ENCODE results near the gene ERI3. TPM values are rescaled to one million over a fixed set of nuclear protein-coding genes. Genes with fewer than 3 reads are reported as not detected.
A peak's percentile ranks its signal among the peaks of the same experiment; 100 is the strongest.

Gene ERI3
- total RNA-seq, 2 donors from 2014 or later, result 71.9 to 92.1 TPM

GRCh38 chr1:44315521-44315920, 39.5 kb downstream of the ERI3 start:
- peak overlapping the region; percentile 25 for H3K27ac ChIP-seq (ENCODE audit: low read depth, low read length)
- H3K36me3 ChIP-seq (ENCODE audit: control insufficient read depth, insufficient read depth, low read length), result peaks cover 38% of the 10 kb centered on the region
- H3K4me3 ChIP-seq (ENCODE audit: low read length), result no peak overlapping the region
- H3K9me3 ChIP-seq (ENCODE audit: control insufficient read depth, low read length), result no peaks in the 10 kb centered on the region
- Mint-ChIP-seq H3K4me1 (peaks cover 48% of the 10 kb centered on the region), H3K27me3 (ENCODE audit: insufficient read depth) (no peaks in the 10 kb centered on the region), H3K27ac (no peak overlapping the region), H3K9me3 (no peaks in the 10 kb centered on the region), H3K4me3 (no peak overlapping the region), H3K36me3 (ENCODE audit: low read depth) (peaks cover 41% of the 10 kb centered on the region)
- no peak for DNase-seq
- no peaks in the 10 kb centered on the region for H3K27me3 ChIP-seq (ENCODE audit: control insufficient read depth, insufficient read depth, low read length, poor library complexity, severe bottlenecking)
- peaks cover 25% of the 10 kb centered on the region for H3K4me1 ChIP-seq (ENCODE audit: control insufficient read depth, insufficient read depth, low read length)
- no peak overlapping the region for H3K9ac ChIP-seq (ENCODE audit: extremely low read depth, low read length, poor library complexity, severe bottlenecking)
- TF ChIP-seq CTCF (conservative IDR thresholded peaks at IDR 0.05), result no peak

GRCh38 chr1:44314452-44314851, 40.6 kb downstream of the ERI3 start:
- peaks cover 25% of the 10 kb centered on the region for H3K4me1 ChIP-seq (ENCODE audit: control insufficient read depth, insufficient read depth, low read length)
- peak; percentile 68 for DNase-seq
- Mint-ChIP-seq H3K4me1 (peaks cover 48% of the 10 kb centered on the region), H3K36me3 (ENCODE audit: low read depth) (peaks cover 43% of the 10 kb centered on the region), H3K27me3 (ENCODE audit: insufficient read depth) (no peaks in the 10 kb centered on the region), H3K9me3 (no peaks in the 10 kb centered on the region), H3K4me3 (no peak overlapping the region), H3K27ac (no peak overlapping the region)
- no peaks in the 10 kb centered on the region for H3K27me3 ChIP-seq (ENCODE audit: control insufficient read depth, insufficient read depth, low read length, poor library complexity, severe bottlenecking)
- peaks cover 47% of the 10 kb centered on the region for H3K36me3 ChIP-seq (ENCODE audit: control insufficient read depth, insufficient read depth, low read length)
- no peak overlapping the region for H3K27ac ChIP-seq (ENCODE audit: low read depth, low read length)
- peak; percentile 71 for TF ChIP-seq CTCF (conservative IDR thresholded peaks at IDR 0.05)
- H3K4me3 ChIP-seq (ENCODE audit: low read length), result no peak overlapping the region
- 82 to 89% methylated on average over 4 of the region's 5 CpGs for WGBS, 2 experiments (ENCODE audit: insufficient coverage in 1 of 2, insufficient read length in 1 of 2)
- no peak overlapping the region for H3K9ac ChIP-seq (ENCODE audit: extremely low read depth, low read length, poor library complexity, severe bottlenecking)
- H3K9me3 ChIP-seq (ENCODE audit: control insufficient read depth, low read length), result peaks cover 7% of the 10 kb centered on the region

GRCh38 chr1:44313265-44313918, 41.7 kb downstream of the ERI3 start:
- Histone ChIP-seq H3K9me3 (ENCODE audit: control insufficient read depth, low read length) (peaks cover 7% of the 10 kb centered on the region), H3K27ac (ENCODE audit: low read depth, low read length) (no peak overlapping the region), H3K9ac (ENCODE audit: extremely low read depth, low read length, poor library complexity, severe bottlenecking) (no peak overlapping the region), H3K36me3 (ENCODE audit: control insufficient read depth, insufficient read depth, low read length) (peaks cover 37% of the 10 kb centered on the region), H3K4me1 (ENCODE audit: control insufficient read depth, insufficient read depth, low read length) (peaks cover 29% of the 10 kb centered on the region), H3K4me3 (ENCODE audit: low read length) (no peak overlapping the region), H3K27me3 (ENCODE audit: control insufficient read depth, insufficient read depth, low read length, poor library complexity, severe bottlenecking) (no peaks in the 10 kb centered on the region)
- no peak overlapping the region for H3K4me3 Mint-ChIP-seq
- DNase-seq, result no peak
- peaks cover 47% of the 10 kb centered on the region for H3K4me1 Mint-ChIP-seq
- TF ChIP-seq CTCF (conservative IDR thresholded peaks at IDR 0.05), result no peak
- H3K27me3 Mint-ChIP-seq (ENCODE audit: insufficient read depth), result no peaks in the 10 kb centered on the region
- peaks cover 38% of the 10 kb centered on the region for H3K36me3 Mint-ChIP-seq (ENCODE audit: low read depth)
- H3K9me3 Mint-ChIP-seq, result no peaks in the 10 kb centered on the region
- WGBS, 2 experiments (ENCODE audit: insufficient coverage in 1 of 2, insufficient read length in 1 of 2), result 88 to 92% methylated on average over 3 of the region's 3 CpGs
- no peak overlapping the region for H3K27ac Mint-ChIP-seq

Measured in endodermal cell (in vitro differentiated cells).